ENCODE measurements around the gene SARDH. TPM values are rescaled to one million over a fixed set of nuclear protein-coding genes. Genes with fewer than 3 reads are reported as not detected.
"Not testable (repeated sequence)": the region's sequence is repeated elsewhere in the genome, so short reads cannot be mapped to it uniquely, and the experiment has no call there.

Gene SARDH
- total RNA-seq, 1 donor from 2014 or later, result 1.3 TPM

DNA sequence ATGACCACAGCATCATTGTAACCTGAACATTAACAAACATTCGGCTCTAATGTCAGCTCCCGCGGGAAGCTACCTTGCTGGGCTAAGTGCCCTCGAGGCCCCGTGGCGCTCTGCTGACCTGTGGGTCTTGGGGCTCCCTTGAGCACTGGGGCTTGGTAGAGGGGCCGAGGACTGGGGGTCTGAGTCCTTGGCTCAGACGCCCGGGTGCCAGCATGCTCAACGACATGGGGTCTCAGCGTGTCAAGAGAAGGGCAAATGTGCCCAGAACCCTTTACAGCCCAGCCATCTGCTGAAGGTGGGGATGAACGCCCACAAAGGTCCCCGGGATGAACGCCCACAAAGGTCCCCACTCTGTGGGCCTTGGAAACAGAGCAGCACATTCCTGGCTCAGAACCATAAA is 39.7 kb upstream of the SARDH start:
- no peak for DNase-seq (ENCODE audit: low spot score)
- intact Hi-C loops (cut with DNase I), result no loop called here

DNA sequence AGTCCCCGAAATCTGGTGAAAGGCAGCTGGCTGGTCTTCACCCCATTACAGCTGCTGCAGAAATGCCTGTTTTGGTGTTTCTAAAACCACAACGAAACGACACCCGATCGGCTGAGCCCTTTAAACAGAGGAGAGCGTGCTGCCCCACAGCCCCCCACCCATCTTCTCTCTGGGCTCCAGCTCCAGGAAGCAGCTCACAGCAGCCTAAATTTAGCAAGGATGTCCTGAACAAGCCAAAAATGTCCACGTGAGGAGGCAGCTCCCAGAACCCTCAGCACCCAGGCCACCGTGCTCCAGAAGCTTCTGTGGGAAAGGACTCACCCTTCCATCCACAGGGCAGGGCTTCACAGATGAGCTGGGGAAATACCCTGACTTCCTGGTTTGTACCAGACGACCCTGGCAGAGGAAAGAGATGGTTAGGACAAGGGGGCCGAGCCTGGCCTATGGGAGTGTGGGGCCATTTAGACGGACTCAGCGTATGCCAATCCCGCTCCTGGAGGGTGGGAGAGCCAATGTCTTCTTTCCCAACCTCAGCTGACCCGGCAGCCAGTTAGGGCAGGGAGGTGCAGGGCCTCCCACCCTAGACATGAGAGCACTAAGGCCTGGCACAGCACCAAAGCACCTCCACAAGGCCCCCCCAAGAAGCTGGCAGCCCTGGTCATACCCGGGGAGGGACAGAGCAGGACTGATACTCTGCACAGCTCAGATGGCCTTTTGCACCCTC is 39.1 kb upstream of the SARDH start:
- no peak for DNase-seq (ENCODE audit: low spot score)
- intact Hi-C loops (cut with DNase I), result no loop called here

DNA sequence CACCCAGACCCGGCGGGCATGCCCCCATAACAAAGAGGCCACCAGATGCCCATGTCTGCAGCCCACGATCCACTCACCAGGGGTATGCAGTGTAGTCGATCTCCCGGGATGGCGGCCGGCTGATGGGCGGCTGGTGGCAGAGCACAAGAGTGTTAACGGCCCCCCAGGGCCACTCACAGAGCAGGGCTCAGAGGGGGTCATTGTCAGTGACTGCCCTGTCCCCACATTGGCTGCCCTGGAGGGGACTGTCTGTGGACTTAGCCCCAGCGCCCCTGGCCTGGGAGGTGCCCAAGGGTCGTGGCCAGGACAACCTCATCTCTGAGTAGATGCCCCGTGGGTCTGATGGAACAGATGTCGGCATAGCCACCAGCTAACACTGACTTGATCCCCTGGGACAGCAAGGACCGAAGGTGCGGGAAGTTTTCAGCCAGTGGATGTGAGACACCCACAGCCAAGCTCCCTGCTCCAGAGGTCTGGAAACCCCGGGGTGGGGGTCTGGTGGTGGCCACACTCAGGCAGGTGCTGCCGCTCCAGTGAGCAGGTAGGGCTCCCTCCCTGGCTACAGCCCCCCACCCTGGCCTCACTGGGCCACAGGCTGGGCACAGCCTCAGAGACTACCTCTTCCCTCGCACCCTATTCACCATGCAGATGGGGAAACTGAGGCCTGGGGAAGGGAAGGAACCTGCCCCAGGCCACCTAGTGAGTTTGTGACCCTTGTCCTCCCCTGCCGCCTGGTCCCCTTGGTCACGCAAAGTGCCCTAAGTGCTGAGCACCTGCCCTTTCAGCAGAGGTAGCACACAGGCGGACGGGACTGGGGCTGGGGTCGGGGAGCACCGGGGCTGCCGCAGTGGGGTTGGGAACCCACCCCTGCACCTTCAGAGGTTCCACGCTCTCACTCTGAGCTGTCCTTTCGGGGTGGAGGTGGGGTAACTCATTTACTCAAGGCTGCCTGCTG is 38.1 kb upstream of the SARDH start:
- no peak for DNase-seq (ENCODE audit: low spot score)
- intact Hi-C loops (cut with DNase I), result no loop called here

DNA sequence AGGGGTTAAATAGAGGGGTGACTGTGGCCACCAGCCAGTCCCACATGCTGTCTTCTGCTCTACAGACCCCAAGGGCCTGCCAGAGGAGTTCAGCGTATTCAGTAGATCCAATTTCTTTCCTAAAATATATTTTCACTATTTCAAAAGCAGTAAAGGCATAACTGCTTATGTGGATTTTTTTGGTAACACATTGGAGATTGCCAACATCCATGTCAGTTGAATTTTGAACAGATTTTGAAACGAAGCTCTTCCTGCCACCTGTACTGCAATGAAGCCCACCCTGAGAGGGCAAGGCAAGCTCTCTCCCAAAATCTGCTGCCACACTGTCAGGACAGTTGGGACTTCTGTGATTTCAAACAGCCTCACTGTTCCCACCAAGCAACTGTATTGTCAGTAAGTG is 37.1 kb upstream of the SARDH start:
- intact Hi-C loops (cut with DNase I), result no loop called here
- no peak for DNase-seq (ENCODE audit: low spot score)

DNA sequence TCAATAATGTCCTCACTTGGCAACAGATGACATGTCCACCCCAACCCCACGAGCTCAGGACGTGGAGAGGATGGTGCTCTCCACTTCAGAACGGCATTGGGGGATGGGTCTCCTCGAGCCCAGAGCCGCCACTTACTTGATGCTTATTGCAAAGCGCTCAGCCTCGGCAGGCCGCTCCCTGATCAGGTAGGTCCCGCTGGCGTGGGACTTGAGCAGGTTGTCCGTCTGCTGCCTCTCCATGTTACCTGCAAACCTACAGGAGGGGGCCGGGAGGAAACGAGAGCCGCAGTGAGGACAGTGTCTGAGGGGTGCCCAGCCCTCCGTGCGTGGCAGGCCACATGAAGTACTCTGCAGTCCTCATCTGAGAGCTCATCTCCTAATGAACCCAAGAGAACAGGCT is 36.6 kb upstream of the SARDH start:
- intact Hi-C loops (cut with DNase I), result no loop called here
- DNase-seq (ENCODE audit: low spot score), result peak; percentile 71

DNA sequence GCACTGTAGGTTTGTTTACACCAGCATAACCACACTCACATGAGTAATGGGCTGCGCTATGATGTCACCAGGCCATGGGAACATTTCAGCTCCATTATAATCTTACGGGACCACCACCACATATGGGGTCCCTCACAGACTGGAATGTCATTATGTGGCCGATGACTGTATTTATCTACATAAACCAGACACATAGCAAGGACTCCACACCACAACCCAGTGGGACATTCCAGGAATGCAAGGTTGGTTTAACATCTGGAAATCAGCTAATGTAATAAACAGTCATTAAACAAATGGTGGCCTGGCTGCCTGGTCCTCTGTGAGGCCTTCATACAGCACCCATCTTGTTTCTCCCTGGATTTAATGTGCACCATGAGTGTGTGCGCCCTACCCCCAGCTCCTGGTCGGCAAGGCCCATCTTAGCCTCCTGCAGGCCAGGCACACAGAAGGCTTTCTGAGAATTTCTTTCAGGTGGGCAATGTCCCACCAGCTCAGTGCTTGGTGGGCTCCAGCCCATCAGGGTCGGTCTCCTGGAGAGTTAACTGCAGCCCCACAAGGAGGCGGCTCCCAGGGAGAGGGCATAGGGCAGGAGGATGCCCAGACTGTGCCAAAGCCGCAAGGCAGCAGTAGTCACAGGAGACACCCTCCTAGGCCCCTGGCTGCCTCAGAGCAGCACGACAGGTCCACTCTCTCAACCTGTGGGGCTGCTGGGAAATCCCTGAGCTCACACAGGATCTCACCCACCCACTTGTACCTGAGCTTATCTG is 35.9 kb upstream of the SARDH start:
- intact Hi-C loops (cut with DNase I), result no loop called here
- peak; percentile 26 for DNase-seq (ENCODE audit: low spot score)

DNA sequence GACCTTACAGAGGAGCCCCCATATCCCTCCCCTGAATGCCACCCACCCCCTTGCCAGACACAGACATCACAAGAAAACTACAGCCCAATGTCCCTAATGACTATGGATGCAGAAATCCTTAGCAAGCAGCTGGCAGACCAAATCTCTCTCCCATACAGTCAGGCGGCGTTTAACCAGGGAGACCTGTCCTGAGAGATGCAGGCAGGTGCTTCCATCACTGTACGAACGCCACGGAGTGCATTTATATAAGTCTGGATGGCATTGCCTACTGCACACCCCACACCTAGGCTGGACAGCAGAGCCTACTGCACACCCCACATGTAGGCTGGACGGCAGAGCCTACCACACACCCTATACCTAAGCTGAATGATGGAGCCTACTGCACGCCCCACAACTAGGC is 34.4 kb upstream of the SARDH start:
- DNase-seq (ENCODE audit: low spot score), result peak; percentile 70
- intact Hi-C loops (cut with DNase I), result no loop called here

DNA sequence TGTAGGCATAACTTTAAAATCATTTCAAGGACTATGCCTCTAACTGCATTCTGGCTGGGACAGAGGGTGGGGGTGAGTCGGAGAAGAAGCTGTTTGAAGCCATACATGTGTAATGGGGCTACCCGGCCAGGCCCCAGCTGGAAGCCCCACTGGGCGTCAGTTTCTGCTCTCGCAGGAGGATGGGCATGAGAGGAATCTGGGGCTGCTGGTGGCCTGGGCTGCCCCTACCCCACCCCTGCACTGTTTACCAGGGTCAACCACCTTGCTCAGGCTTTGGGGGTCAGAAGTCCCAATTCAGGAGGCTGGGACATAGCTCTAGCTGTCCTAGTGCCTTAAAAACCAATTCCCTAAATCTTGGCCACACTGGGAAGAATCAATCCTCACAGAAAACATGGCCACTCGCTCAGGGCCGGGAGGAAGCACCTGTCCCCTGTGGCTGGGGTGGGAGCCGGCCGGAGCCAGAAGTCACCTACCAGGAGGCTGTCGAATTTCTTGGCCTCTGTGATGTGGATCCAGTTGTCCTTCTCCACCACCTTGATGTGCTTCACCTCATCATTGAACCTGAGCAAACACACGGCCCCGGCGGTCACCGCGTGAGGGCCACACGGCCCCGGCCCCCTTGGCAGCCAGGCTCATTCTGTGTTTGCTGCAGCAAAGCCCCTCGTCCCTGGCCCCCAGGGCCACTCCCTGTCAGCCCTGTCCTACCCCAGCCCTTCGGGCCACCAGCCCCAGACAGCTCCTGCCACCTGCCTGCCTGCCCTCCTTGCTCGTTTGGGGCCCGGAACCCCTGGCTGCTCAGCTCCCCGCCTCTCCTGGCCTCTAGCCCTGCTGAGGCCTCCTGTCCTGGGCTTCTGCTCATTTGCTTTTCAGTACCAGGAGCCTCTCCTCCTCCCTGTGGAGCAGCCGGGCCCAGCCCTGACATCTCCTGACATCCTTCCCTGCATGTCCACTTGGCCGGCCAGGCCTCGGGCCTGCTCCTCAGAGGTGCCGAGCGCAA is 33.6 kb upstream of the SARDH start:
- peak; percentile 72 for DNase-seq (ENCODE audit: low spot score)
- intact Hi-C loops (cut with DNase I), result no loop called here

DNA sequence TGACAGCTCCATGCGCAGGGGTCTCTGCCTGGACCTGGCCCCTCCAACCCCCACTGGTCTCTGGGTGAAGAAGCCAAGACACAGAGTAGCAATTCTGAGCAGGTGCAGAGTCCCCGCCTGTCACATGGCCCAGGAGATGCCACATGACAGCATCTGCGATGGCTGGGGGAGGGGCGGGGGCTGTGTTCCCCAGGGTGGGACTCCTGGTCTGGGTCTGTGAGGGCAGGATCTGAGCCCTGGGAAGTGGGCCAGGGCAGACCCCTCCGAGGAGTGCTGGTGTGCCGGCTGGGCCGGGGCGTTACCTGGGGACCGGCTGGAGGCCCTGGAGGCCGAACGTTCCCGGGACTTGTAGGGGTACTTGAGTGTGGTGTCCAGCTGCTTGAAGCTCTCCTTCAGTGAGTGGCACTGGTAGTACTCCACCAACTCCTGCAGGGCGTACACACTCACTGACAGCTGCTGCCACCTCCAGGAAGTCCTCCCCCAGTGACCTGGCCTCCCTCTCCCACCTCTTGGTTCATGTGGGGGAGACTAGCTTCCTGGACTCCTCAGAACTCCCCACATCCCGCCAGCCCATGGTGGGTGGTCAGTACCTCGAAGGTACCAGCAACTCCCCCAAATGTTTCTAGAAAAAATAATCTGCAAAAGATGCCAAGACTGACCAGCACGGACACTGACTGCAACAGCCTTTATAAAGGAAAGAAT is 32.1 kb upstream of the SARDH start:
- DNase-seq (ENCODE audit: low spot score), result peak; percentile 72

DNA sequence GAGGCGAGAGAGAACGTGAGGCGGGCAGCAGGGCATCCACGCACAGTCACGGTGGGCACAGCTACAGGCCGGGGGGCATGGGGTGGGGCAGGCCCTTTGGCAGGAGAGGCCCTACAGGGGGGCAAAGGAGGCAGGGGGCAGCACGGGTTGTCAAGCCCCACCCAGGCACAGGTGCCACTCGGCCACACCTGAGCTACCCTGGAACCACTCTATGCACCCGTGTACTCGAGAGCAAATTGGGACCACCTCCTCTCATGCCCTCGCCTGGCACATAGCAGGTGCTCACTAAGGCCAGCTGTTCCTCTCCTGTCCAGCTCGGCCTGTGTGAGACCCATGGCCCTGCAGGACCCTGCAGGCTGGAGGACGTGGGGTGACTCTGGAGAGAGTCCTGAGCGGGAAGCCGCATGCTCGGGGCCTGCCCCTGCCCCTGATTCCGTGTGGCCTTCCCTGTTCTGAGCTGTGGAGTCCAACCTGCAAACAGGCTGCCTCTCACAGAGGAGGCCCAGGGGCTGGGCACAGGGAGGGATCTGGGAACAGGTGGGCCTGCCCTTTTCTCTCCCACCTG is 31.4 kb upstream of the SARDH start:
- intact Hi-C loops (cut with DNase I), result no loop called here

More for the DNA sequence above, 32.1 kb upstream of the SARDH start:
- intact Hi-C loops (cut with DNase I), result no loop called here

DNA sequence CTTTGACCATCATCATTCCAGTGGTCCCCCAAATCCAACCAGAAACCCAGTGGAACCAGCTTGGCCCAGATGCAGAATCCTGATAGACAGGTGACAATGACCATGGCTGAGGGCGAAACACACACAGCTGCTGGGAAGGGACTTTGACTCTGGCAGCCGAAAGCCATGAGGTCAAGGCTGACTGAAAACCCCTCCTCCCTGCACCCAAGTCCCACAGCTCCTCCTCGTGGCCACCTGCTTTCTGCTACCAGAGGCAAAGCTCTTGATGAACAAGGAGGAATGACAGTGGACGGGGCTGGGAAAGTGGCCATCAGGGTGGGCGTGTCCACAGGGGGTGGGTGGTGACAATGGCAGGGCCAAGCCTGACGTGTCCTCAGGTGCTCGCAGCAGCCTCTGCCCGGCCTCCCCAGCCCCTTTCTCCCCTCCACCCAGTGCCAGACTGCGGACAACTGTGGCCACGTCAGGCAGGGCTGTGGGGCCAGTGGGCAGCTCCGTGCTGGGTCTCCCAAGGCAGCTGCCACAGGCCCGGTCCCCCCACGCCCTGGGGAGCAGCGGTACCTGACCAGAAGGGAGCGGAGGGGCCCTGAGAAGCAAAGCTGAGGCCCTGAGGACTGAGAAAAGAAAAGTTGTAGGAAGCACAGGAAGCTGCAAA is 30.8 kb upstream of the SARDH start:
- intact Hi-C loops (cut with DNase I), result no loop called here
- DNase-seq (ENCODE audit: low spot score), result peak; percentile 68

More for the DNA sequence above, 31.4 kb upstream of the SARDH start:
- peak; percentile 74 for DNase-seq (ENCODE audit: low spot score)

DNA sequence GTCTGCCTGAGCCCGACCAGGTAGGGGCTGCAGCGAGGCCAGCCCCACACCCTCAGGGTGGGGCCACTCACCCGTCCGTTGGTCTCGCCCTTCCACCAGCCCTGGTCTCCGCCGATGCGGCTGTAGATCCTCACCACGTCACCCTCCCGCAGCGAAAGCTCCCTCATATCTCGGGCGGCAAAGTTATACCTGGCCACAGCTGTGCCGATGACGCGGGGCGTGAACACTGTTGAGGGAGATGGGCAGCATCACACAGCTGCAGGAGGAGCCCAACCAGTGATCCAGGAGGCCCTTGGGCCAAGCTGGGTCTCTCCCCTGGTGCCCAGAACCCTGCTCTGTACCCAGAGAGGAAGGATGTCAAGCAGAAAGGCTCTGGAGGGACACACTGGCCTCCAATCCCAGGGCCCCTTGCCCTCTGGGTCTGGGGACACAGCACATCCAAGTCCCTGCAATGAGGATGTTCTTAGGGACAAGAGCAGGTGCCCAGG is 30.3 kb upstream of the SARDH start:
- intact Hi-C loops (cut with DNase I), result no loop called here
- DNase-seq (ENCODE audit: low spot score), result peak; percentile 71

DNA sequence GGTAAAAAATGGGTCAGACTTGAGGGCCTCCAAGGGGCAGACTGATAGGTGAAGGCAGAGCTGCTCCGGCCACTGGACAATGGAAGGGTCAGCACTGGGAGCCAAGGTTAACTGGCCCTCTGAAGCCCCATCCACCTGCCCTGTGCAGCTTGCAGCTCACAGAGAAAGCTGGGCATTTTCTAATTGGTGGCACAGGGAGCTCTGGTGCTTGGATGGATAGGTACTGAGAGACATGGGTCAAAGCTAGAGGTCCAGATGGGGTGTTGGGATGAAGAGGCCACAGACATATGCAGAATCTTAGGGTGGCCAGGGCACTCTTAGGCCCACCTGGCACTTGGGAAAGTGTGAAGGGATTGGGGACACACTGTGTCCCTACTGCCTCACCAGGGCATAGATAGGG is 29.5 kb upstream of the SARDH start:
- intact Hi-C loops (cut with DNase I), result no loop called here
- DNase-seq (ENCODE audit: low spot score), result peak; percentile 39

DNA sequence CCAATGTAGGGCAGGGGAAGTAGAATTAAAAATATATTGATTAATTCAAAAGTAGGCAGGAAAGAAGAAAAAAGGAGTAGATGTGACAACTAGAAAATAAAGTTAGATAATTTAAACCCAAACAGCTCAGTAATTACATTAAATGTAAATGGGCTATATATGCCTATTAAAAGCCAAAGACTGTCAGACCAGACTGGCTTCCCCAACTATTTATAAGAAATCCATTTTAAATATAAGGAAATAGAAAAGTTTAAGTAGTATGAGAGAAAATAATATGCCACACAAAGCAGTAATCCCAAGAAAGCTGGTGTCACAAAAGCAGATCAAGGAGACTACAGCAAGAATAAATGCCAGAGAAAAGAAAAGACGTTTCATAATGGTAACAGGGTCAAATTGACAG is 28.9 kb upstream of the SARDH start:
- intact Hi-C loops (cut with DNase I), result no loop called here
- no peak for DNase-seq (ENCODE audit: low spot score)

DNA sequence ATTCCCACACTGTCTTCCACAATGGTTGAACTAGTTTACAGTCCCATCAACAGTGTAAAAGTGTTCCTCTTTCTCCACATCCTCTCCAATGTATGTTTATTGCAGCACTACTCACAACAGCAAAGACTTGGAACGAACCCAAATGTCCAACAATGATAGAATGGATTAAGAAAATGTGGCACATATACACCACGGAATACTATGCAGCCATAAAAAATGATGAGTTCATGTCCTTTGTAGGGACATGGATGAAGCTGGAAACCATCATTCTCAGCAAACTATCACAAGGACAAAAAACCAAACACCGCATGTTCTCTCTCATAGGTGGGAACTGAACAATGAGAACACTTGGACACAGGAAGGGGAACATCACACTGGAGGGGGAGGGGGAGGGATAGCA is 28.1 kb upstream of the SARDH start:
- intact Hi-C loops (cut with DNase I); DNase-seq (ENCODE audit: low spot score): not testable (repeated sequence)

DNA sequence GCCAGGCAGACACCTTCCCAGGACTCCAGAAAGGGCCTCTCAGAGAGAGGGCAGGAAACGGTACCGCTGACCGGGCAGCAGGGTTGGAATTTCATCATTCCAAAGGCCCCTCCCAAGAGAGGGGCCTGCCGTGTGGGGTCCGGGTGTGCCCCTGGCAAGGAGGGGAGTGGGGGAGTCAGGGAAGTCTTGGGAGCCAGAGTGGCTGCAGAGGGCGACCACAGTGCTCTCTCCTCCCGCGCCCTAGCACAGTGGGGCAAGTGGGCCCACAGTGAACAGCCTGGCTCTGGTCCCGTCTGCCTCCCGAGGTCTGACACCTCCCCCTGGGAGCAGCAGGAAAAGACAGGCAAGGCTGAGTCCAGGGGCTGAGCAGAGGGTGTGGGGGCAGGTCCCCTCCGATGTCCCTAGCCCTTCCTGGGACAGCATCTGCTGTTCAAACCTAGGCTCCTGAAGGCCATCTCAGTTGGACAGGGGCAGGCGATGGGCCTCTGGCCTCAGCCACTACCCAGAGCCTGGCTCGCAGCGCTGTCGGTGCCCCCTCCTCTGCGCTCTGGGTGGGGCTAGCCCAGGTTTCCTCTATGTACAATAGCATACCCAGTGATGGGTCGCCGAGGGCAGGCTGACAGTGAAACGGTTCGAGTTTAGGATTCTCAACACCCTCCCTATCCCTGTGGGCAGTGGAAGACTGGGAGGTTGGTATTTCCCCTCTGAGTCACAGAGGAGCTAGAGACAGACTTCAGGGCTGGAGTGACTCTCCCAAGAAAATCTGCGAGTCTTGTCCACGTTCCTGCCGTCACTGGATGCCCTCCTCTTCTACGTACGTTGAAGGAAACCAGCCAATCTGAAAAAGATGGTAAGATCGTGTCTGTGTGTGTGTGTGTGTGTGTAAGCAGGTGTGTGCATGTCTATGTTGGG is 25.4 kb upstream of the SARDH start:
- DNase-seq (ENCODE audit: low spot score), result peak; percentile 49
- intact Hi-C loops (cut with DNase I), result no loop called here
